Measurements from ENCODE around the gene SERPINA12.

DNA sequence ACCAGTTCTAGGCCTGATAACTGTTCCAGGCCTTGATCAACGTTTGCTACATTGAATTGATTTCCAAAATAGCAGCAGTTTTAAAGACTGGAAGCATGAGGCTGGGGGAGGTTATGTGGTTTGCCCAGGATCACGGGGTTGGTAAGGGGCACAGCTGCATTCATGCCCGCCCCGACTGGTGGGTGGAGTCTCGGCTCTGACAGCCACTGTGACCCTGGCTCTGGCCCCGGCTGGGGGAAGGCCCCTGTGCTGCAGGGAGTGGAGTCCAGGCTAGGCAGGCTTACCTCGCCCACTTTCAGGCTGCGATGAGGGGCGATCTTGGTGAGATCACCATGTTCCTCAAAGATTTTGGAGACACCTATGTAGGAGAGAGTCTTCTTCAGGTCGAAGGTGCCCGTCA is 19.9 kb downstream of the SERPINA12 start:
- TF ChIP-seq POLR2A (IDR thresholded peaks at IDR 0.05) = no peak
- TF ChIP-seq, protein P1, sequence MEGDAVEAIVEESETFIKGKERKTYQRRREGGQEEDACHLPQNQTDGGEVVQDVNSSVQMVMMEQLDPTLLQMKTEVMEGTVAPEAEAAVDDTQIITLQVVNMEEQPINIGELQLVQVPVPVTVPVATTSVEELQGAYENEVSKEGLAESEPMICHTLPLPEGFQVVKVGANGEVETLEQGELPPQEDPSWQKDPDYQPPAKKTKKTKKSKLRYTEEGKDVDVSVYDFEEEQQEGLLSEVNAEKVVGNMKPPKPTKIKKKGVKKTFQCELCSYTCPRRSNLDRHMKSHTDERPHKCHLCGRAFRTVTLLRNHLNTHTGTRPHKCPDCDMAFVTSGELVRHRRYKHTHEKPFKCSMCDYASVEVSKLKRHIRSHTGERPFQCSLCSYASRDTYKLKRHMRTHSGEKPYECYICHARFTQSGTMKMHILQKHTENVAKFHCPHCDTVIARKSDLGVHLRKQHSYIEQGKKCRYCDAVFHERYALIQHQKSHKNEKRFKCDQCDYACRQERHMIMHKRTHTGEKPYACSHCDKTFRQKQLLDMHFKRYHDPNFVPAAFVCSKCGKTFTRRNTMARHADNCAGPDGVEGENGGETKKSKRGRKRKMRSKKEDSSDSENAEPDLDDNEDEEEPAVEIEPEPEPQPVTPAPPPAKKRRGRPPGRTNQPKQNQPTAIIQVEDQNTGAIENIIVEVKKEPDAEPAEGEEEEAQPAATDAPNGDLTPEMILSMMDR (IDR thresholded peaks at IDR 0.05) = no peak
